ENCODE results near the gene TMEM91.

GRCh38 chr19:41422456-41422855 is 46.1 kb downstream of the TMEM91 start:
- TF ChIP-seq, protein P1, sequence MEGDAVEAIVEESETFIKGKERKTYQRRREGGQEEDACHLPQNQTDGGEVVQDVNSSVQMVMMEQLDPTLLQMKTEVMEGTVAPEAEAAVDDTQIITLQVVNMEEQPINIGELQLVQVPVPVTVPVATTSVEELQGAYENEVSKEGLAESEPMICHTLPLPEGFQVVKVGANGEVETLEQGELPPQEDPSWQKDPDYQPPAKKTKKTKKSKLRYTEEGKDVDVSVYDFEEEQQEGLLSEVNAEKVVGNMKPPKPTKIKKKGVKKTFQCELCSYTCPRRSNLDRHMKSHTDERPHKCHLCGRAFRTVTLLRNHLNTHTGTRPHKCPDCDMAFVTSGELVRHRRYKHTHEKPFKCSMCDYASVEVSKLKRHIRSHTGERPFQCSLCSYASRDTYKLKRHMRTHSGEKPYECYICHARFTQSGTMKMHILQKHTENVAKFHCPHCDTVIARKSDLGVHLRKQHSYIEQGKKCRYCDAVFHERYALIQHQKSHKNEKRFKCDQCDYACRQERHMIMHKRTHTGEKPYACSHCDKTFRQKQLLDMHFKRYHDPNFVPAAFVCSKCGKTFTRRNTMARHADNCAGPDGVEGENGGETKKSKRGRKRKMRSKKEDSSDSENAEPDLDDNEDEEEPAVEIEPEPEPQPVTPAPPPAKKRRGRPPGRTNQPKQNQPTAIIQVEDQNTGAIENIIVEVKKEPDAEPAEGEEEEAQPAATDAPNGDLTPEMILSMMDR (conservative IDR thresholded peaks at IDR 0.05 in 1 of 2, IDR thresholded peaks at IDR 0.05 in 1 of 2; ENCODE audit: low read depth in 1 of 2, low read length in 2 of 2) = no peak
- TF ChIP-seq EZH2 (IDR thresholded peaks at IDR 0.05; ENCODE audit: low read length, missing control alignments) = no peak

Data from fibroblast of lung (primary cell).